ENCODE data around the gene CAMK1D.

DNA sequence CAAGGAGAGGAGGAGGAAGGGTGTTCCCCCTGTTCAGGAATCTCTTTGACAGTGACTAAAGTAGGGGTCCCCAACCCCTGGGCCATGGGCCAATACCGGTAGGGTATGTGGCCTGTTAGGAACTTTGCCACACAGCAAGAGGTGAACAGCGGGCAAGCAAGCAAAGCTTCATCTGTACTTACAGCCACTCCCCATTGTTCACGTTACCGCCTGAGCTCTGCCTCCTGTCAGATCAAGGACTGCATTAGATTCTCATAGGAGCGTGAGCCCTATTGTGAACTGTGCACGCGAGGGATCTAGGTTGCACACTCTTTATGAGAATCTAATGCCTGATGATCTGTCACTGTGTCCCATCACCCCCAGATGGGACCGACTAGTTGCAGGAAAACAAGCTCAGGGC, 201.6 kb downstream of the CAMK1D start:
- TF ChIP-seq, protein P1, sequence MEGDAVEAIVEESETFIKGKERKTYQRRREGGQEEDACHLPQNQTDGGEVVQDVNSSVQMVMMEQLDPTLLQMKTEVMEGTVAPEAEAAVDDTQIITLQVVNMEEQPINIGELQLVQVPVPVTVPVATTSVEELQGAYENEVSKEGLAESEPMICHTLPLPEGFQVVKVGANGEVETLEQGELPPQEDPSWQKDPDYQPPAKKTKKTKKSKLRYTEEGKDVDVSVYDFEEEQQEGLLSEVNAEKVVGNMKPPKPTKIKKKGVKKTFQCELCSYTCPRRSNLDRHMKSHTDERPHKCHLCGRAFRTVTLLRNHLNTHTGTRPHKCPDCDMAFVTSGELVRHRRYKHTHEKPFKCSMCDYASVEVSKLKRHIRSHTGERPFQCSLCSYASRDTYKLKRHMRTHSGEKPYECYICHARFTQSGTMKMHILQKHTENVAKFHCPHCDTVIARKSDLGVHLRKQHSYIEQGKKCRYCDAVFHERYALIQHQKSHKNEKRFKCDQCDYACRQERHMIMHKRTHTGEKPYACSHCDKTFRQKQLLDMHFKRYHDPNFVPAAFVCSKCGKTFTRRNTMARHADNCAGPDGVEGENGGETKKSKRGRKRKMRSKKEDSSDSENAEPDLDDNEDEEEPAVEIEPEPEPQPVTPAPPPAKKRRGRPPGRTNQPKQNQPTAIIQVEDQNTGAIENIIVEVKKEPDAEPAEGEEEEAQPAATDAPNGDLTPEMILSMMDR (conservative IDR thresholded peaks at IDR 0.05; ENCODE audit: low read depth in 2 of 2), result no peak
- no peak for TF ChIP-seq POLR2AphosphoS5 (IDR thresholded peaks at IDR 0.05; ENCODE audit: low read depth)
- TF ChIP-seq ZNF331 (CRISPR knock-in tag; IDR thresholded peaks at IDR 0.05; ENCODE audit: low read depth), result no peak
